ENCODE data around the gene MRPL23.

Gene MRPL23

DNA sequence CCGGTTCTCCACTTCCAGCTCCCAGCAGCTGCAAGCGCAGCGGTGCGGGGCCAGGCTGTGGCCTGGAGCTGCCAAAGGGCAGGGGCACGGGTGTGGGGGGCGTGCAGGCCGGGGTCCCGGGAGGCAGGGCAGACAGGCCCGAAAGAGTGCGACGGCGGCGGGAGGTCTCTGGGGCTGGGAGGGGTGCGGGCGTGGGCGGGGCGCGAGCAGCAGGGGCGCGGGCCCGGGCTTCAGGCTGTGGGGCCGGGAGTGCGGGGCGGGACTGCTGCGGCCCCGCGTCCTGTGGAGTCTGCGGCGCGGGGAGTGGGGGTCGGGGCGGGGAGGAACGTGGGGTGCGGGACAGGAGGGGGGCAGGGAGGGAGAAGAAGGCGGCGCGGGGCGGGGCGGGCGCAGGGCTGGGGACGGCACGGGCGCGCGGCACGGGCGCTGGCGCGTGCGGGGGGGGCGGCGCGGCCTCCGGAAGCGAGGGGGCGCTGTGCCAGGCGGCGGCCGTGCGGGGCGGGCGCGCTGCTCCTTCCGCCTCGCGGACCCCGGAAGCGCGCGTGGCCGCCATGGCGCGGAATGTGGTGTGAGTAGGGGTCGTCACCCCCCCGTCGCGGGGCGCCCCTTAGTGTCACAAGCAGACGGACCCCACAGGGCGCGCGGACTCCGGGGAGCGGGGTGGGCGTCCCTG, at the start of gene MRPL23:
Gene MRPL23, plus strand, starts transcription at position 521 of the 673 bp plus-strand sequence. Its CDS starts 31 bp downstream, at position 552.
- H3K4me3 ChIP-seq (ENCODE audit: low read depth, low read length) = no peak within 1 kb of the TSS

DNA sequence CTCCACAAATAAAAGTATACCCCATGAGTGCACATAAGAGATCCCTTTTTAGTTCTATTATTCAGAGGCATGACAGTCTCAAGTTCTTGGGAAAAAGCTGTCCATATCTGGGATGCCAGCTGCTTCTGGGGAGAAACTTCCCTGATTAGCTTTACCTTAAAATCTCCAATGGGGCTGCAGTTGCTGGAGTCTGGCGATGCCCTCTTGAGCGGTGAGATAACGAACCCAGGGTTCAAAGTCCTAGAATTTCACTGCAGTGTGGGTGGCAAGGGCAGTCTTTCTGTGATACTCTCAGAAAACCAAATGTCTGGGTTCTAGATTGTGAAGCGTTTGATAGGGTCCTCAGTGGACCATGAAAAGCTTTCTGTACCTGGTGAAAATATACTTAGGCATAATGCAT, 48.0 kb upstream of the MRPL23 start:
- H3K4me3 ChIP-seq (ENCODE audit: low read depth, low read length) = no peak overlapping the region

DNA sequence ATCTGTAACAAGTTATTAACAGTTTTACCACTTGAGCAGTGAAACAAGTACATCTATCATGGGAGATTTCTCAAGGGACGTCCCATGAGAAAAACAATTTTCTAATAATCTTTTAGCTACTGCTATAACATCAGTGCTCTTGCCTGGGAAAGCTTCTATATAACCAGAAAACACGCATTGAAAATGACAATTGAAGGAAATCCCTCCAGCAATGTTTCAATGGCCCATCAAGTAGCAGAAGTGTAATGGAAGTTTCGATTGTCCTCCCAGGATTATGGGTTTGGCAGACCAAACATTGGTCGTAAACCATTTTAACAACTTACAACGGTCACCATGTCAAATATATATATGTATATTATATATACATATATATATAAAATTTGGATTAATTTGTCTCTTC, 47.4 kb upstream of the MRPL23 start:
- H3K4me3 ChIP-seq (ENCODE audit: low read depth, low read length) = no peak overlapping the region

DNA sequence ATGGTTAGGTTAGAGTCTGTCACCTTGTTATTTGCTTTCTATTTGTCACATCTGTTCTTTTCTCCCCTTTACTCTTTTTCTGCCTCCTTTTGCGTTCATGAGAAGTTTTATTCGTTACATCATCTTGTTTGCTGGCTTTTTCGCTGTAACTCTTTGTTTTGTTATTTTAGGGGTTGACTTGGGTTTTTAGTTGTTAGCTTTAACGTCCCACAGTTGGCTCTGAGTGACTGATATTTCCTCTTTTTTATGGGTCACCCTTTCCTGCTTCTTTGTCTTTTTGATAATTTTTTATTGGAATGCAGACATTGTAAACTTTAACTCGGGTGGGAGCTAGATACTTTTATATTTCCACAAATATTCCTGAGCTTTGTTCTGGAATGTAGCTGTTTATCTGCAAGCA, 41.0 kb upstream of the MRPL23 start:
- no peak overlapping the region for H3K4me3 ChIP-seq (ENCODE audit: low read depth, low read length)

DNA sequence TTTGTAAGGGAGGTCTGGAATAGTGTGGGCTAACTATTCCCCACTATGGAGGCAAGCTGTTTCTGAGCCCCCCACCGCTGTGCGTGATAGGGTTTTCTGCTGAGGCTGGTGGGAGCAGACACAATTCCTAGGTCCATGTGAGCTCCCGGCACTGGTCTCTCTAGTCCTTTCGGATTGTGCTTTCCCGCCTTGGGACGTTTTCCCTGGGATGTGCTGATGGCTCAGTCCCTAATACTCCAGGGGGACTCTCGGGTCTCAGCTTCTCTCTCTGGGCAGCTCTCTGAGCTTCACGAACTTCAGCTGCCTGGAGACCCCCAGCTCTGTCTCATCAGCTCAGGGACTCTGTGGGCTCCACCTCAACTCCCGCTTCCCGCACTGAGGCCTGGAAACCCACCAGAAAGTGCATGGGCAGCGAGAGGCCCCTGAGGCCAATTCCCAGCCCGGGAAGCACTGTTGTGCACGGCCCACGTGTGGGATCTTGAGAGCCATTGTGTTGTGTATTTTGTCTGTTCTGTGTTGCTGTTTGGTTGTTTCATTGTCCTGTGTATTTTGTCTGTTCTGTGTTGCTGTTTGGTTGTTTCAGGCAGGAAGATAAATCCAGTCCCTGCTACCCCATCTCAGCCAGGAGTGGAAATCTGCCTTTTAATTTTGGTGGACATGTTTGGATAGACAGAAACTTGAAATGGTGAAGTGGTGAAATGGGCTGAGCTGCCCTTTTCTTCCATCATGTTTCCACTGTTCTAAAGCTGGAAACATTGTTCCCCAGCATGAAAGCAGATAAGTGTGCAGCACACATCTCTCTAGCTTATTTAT, 40.3 kb upstream of the MRPL23 start:
- H3K4me3 ChIP-seq (ENCODE audit: low read depth, low read length) = no peak overlapping the region

DNA sequence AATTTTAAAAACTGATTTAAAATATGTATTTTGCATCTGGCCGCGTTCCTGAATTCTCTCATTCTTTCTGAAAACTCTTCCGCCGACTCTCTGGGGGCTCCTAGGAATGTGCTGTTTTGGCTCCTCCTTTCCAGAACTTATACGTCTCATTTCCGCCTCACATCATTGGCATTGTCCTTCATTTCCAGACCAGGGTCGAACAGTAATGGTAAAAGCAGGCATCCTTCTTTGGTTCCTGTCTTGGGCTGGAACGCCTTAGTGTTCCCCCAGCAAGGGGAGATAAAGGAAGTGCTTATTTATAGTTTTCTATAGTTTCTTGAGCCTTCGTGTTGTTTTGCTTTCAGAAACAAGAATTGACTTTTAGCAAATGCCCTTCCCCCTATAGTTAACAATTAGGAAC, 38.5 kb upstream of the MRPL23 start:
- H3K4me3 ChIP-seq (ENCODE audit: low read depth, low read length) = no peak overlapping the region

DNA sequence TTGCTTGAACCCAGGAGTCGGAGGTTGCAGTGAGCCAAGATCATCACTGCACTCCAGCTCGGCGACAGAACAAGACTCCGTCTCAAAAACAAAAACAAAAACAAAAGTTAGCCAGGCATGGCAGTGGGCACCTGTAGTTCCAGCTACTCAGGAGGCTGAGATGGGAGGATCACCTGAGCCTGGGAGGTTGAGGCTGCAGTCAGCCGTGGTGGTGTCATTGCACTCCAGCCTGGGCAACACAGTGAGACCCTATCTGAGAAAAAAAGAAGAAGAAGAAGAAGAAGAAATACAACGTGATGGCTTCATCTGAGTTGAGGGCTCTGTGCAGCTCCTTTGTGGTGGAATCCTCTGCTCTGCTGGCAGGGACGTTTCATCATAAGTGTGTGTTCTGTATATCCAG, 37.6 kb upstream of the MRPL23 start:
- no peak overlapping the region for H3K4me3 ChIP-seq (ENCODE audit: low read depth, low read length)

DNA sequence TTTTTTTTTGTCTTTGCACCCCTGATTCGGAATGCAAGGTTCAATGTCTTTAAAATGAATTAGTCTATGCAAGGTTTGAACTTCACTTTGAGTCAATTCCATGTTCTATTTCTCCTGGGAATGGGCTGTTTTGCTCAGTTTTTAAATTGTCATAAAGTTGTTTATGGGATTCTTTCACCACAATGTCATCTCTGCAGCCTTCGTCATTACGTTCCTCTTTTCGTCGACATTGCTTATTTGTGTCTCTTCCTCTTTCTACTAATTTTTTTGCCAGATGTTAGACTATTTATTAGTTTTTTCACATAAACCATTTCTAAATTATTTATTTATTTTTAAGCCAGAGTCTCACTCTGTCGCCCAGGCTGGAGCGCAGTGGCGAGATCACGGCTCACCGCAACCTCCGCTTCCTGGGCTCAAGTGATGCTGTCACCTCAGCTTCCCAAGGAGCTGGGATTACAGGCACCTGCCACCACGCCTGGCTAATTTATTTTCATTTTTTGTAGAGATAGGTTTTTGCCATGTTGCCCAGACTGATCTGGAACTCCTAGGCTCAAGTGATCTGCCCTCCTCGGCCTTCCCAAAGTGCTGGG, 34.7 kb upstream of the MRPL23 start:
- H3K4me3 ChIP-seq (ENCODE audit: low read depth, low read length) = no peak overlapping the region

DNA sequence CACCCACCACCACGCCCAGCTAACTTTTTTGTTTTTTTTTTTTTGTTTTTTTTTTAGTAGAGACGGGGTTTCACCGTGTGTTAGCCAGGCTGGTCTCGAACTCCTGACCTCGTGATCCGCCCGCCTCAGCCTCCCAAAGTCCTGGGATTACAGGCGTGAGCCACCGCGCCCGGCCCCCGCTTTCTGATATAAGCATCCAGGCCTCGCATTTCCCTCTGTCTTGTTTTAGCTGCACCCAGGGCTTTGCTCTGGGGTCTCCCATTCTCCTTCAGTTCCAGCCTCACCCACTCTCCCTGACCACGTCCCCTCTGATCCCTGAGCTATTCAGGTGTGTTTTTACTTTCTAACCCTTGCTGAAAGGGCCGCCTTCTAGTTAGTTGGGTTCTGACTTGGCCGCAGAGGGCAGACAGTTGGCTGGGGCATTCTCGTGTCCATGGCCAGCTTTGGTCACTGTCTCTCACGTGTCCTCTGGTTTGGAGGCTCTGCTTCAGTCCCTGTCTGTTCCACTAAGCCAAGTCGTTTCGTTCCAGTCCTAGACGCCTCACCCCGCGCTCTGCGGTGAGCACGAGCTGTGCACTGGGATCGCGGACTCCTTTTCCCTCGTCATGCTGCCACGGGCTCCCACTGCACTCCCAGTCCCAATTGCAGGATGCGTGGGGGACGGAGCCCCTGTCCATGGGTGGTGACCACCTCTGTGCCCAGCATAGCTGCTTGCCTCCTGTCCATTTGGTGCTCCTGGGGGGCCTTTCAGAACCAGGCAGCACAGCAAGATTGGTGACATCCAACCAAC, 33.7 kb upstream of the MRPL23 start:
- no peak overlapping the region for H3K4me3 ChIP-seq (ENCODE audit: low read depth, low read length)

DNA sequence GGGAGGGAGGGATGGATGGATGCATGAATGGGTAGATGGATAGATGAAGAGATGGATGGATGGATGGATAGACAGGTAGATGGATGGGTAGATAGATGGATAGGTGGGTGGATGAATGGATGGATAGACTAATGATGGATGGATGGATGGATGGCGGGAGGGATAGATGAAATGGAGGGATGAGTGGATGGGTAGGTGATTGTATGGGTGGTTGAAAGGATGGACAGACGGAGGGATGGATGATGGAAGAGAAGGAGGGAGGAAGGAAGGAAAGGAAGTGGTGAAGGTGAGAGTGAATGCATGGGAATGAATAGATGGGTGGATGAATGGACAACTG, 31.4 kb upstream of the MRPL23 start:
- no peak overlapping the region for H3K4me3 ChIP-seq (ENCODE audit: low read depth, low read length)

DNA sequence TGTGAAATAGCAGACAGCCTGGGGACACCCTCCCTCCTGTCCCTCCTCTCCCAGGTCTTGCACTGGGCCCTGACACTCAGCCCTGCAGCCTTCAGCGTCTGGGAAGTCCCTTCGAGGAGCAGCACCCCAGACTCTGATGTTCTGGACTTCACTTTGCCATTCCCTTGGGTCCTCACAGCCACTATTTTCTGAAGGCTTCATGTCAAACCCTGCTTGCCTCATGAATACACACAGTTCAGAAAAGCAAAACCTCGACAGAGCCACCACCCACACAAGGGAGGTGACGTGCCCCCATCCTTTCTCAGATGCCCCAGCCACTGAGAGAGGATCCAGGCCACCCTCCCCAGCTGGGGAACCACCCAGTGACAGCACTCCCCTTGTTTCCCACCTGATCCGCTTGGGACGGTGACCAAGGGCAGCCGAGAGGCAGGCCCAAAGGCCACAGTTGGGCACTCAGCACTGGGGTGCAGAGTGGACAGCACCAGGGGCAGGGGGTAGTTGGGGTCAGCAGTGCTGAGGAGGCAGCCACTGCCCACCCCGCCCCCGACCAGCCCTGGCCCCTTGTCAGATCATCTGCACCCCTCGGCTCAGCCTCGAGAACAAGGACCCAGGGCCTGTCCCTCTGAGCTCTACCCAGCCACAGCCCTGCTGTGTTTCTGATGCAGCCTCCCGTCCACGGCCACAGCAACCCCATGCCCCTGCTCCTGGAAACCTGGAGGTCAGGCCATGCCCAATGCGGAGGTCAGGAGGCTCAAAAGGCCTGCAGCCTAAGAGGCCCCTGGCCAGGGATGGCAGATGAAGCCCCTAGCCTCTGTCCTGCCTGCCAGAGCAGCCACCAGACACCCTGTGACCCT, 30.8 kb upstream of the MRPL23 start:
- H3K4me3 ChIP-seq (ENCODE audit: low read depth, low read length) = no peak overlapping the region

DNA sequence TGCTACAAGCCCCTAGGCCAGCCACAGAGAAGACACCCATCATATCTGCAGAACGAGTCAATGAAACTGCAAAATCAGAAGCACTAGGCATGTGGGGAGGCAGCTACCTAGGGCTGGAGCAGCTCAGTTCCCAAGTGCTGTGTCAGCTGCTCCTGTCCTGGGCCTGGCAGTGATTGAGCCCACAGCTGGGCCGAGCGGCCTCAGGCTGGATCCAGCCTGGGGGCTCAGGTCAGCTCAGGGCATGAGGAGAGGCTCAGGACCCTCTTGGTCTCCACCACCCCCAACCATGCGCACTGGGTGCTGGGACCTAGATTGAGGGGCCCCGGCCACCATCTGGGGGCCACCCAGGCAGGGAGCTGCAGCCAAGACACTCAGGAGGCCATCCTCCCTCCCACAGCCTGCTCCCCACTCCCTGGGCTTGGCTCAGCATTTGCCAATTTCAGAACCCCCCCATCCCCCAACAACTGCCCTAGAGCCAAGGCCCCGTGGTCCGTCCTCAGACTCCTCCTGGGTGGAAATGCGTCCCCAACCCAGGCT, 30.1 kb upstream of the MRPL23 start:
- no peak overlapping the region for H3K4me3 ChIP-seq (ENCODE audit: low read depth, low read length)

DNA sequence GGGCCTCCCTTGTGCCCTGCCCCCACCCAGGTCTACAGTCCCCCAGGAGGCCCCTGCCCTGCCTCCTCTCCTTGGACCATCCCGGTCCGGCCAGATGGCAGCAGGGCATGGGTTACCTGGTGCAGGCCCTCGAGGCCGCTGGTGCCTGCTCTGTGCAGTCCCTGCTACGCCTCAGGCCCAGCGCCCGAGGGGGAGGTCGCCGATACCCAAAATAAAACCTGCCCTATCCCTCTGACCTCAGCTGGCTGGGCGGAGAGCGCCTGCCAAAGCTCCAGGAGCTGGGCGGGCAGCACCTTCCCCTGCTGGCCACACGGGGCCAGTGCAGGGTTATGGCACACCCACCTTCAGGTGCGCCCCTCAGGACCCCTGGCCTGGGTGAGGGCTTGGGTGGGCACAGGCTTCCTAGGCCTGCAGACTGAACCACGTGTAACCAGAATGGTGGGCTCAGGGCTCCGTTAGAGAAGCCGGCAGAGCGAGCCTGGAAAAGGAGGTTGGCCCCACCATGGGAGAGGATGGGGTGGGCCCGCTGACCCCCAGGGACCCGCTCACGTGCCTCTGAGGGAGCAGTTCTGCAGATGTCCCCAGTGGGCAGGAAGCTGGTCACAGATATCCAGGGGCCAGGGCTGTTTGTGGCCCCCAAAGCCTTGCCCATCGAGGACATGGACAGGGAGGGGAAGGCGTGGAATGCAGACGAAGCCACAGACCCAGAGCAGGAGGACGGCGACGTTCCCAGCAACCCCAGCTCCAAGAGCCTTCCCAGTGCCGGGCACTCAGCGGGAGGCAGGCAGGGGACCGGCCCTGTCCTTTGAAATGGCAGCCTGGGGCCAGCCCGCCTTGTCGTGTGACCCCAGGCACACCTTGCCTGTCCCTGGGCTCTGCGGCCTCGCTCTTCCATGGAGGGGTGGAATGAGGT, 29.4 kb upstream of the MRPL23 start:
- H3K4me3 ChIP-seq (ENCODE audit: low read depth, low read length) = no peak overlapping the region

DNA sequence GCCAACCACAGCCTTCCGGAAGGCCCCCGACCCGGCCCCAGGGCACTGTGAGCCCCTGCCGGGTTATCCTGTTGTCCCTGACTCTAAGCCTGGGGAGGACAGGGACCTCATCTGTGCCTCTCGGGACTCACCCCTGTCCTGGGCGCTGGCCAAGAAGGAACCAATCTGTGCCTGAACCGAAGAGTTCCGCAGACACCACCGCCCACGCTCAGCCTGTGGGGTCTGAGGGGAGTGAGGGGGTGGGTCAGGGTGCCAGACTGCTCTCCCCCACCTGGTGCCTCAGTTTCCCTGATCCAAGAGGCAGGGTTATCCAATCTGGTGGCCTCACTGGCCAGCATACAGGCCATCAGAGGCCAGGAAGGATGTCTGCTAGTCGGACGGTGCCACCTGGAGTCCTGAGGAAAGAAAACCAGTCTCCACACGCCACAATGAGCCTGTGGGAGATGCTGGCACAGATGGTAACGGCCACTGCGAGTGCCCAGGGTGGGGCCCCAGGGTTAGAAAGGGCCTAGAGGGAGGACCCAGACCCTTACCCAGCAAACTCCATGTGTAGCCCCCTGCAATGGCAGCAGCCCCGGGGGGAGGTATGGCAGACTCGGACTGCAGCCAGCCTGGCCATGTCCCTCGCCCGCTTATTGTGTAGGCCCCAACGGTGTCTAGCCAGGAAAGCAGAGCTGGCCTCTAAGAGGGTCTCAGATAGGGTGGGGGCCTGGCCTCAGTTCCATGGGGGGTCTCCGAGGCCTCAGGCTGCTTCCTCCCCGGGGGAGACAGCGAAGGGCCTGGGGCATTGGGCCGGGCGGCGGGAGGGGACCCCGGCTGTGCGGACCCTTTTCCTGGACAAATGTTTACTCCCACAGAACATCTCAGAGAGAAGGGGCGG, 28.5 kb upstream of the MRPL23 start:
- no peak overlapping the region for H3K4me3 ChIP-seq (ENCODE audit: low read depth, low read length)

DNA sequence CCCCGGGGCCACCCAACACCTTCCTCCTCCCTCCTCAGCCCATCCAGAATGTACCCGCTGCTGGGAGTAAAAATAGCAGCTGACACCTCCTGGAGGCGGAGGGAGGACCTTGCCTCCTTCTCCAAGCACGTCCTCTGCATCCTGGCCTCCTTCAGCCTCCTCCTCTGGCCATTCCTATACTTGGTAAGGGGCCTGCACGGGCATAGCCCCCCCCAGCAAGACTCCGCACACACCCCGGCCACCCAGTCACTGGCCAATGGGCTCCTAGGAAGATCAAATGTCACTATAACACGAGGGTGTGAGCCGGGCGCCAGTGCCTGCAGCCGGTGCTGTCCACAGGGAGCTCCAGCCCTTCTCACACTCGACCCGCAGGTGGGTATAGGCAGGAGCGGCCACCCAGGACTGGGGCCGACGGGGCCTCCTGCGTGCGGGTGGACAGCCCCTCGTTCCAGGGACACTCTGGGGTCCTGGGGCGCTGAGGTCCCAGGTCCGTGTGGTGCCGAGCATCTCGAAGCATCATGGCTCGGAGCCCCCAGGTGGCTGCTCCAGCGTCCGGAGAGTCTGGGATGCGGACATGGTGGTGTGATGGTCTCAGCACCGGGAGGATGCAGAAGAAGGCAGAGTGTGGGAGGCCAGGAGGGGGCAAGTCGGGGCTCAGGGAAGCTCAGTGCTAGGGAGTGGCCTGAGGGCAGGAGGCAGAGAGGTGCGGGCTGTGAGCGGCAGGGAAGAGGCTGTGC, 27.6 kb upstream of the MRPL23 start, which contains the start of gene TNNT3:
Gene TNNT3, plus strand, starts transcription at position 313 of the 737 bp plus-strand sequence. CDS start 3,172 bp downstream, outside the sequence.
- no peak within 1 kb of the TSS for H3K4me3 ChIP-seq (ENCODE audit: low read depth, low read length)

DNA sequence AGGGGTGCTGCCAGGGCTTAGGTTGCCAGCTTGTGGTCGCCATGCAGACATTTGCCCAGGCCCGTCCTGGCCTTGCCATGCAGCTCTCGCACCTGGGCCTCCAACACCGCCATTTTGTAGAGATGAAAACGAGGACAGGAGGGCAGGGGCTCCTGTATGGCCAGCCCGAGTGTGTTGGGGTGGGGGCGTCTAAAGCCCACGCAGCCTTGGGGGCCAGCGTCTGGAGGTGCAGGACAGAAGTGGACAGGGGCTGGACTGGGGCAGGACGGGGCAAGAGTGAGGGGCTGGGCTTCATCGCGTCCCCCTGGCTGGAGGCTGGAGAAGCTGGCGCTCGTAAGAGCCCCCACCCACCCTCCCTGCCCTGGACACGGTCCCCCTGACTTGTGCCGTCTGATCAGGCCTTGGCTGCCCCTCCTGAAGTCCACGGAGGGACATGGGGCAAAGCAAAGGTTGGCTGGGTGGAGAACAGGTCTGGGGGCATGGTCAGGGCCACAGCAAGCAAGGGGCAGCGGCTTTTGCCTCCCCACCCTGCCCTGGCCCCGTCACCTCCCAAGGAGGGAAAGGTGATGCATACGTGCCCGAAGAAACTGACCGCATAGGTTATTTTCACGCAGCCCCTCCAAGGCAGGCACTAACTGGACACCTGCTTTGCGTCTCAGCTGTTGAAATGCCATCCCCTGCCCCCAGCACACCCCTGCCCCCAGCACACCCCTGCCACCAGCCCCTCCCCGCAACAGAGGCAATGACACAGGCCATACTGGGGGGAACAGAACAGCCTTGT, 26.8 kb upstream of the MRPL23 start:
- no peak overlapping the region for H3K4me3 ChIP-seq (ENCODE audit: low read depth, low read length)
